Heart right ventricle (tissue), 16 donors: ENCODE results near the gene FAHD1. TPM values are rescaled to one million over a fixed set of nuclear protein-coding genes. Genes with fewer than 3 reads are reported as not detected.

Source experiments
- ATAC-seq, 8 donors: fragments of 200-7000 bp; cut with Tn5 transposase; one replicate each; pipeline ENCODE4 v1.9.1; 2020; ENCODE audit warnings: mild to moderate bottlenecking in 8 of 8, moderate library complexity in 8 of 8, moderate number of reproducible peaks in 1 of 8
- DNase-seq, 2 donors: peaks; one replicate each; pipeline ENCODE4 v3.0.0-alpha.2; 2020
- H3K27ac ChIP-seq, 10 donors: fragments of 200-600 bp; sonication (generic) in 2 of 10; one replicate each; pipeline versions ENCODE4 v1.5.0 to v1.8.0; 2020 to 2022; ENCODE audit warnings: mild to moderate bottlenecking in 3 of 10
- H3K27me3 ChIP-seq, 7 donors: fragments of 200-600 bp; one replicate each; pipeline ENCODE4 v1.8.0; 2021 to 2022; ENCODE audit warnings: mild to moderate bottlenecking in 2 of 7
- H3K36me3 ChIP-seq, 9 donors: fragments of 200-600 bp; sonication (generic) in 1 of 9; one replicate each; pipeline versions ENCODE4 v1.5.0 to v1.8.0; 2020 to 2022; ENCODE audit warnings: mild to moderate bottlenecking in 2 of 9
- H3K4me1 ChIP-seq, 9 donors: fragments of 200-600 bp; sonication (generic) in 1 of 9; one replicate each; pipeline versions ENCODE4 v1.5.0 to v1.8.0; 2020 to 2022; ENCODE audit warnings: mild to moderate bottlenecking in 4 of 9
- H3K4me3 ChIP-seq, 10 donors: fragments of 200-600 bp; sonication (generic) in 2 of 10; one replicate each; pipeline versions ENCODE4 v1.5.0 to v1.8.0; 2020 to 2022; ENCODE audit warnings: mild to moderate bottlenecking in 7 of 10, moderate library complexity in 2 of 10
- H3K9me3 ChIP-seq, 11 donors: fragments of 200-600 bp in 10 of 11; sonication (generic) in 2 of 11; one replicate each; pipeline versions ENCODE4 v1.5.0 to v1.8.0; 2013 to 2022; ENCODE audit warnings: mild to moderate bottlenecking in 2 of 11, control low read depth in 1 of 11, moderate library complexity in 1 of 11
- CTCF ChIP-seq, 9 donors: fragments of 200-600 bp; sonication (generic) in 2 of 9; IDR thresholded peaks; one replicate each; pipeline versions ENCODE4 v1.5.0 to v1.8.0; 2021 to 2022; ENCODE audit warnings: antibody characterized with exemption in 9 of 9, mild to moderate bottlenecking in 5 of 9, moderate library complexity in 1 of 9
- WGBS, 2 donors: extraction: QIAGEN DNeasy Blood & Tissue Kit; methylation state at CpG; one replicate each; pipeline ENCODE4 v1.1.7; 2013; ENCODE audit warnings: inconsistent platforms in 1 of 2; 5-methylcytosine and 5-hydroxymethylcytosine counted together
- intact Hi-C, 10 donors: fragments of 100-400 bp; cut with DNase I; formaldehyde crosslinking; loops; one replicate each; pipeline versions ENCODE4 v1.11.1 to v1.14.2; 2022
- polyA plus RNA-seq, 2 donors: library from polyadenylated mRNA; stranded (reverse); fragments of 200-250 nt; gene quantifications; one replicate each; pipeline ENCODE4 v1.2.3, GENCODE V29; 2013
- total RNA-seq, 10 donors: library from RNA; stranded (reverse); fragmentation: NEBNext Ultra II Directional in 3 of 10; extraction: Animal tissue kit (Norgen Biotek cat#: 25700) in 3 of 10; gene quantifications; one replicate each; pipeline versions ENCODE4 v1.2.1 to v1.2.4, GENCODE V29; 2021 to 2023
- donor health status: Arrhythmogenic right ventricular cardiomyopathy.
- donor health status: ischemic (EF 13 %, LVEDD 7.1; RV severe dilation, severe dysfunction).
- donor health status: healthy with polysubstance abuse.
- donor health status: DM: no; HTN: yes; CAD: no.
- donor health status: DM: no; HTN: no; CAD: no.
- donor health status: ischemic (EF 25% LVEDD 6.9; RV normal size, moderate dysfunction).
- donor health status: ischemic (EF 25% LVEDD 5.7; RV mildly dilated, moderate dysfunction).
- donor health status: healthy.
- donor health status: DM: yes; HTN: yes; CAD: no.
- donor health status: Ischemic cardiomyopathy.
- donor health status: ischemic (EF 35%, LVEDD 5.7; RV mildly dilated, moderate dysfunction).
- donor health status: nonischemic (EF 11% LVEDD 7.7; RV severe dilation, severe dysfunction).
- donor health status: DM: yes; HTN: yes; CAD: no.
- donor health status: PGD.
- donor health status: ischemic (EF 29% LVEDD 5.4; RV normal size, mild dysfunction).
- donor health status: nonischemic (EF 23%, LVEDD 6.1; RV moderate dilation, normal function).

The FAHD1 gene
- total and polyA plus RNA-seq, 12 donors = 16.2 to 47.6 (median 31.5) TPM

- Histone ChIP-seq H3K4me1 (peaks cover 0 to 1% (median 0%) of the 10 kb centered on the region in 9 donors), H3K27ac (no peak overlapping the region), H3K4me3 (no peak overlapping the region), H3K36me3 (peaks cover 0 to 92% (median 33%) of the 10 kb centered on the region in 9 donors), H3K9me3 (no peaks in the 10 kb centered on the region), H3K27me3 (no peaks in the 10 kb centered on the region)
- no peak for TF ChIP-seq CTCF (IDR thresholded peaks at IDR 0.05)
- WGBS, 2 donors = 95 to 96% methylated on average over 27 of the region's 27 CpGs
- intact Hi-C loops = no loop called here
- no peak for DNase-seq
- peak in 1 of 8 donors; percentile 5 for ATAC-seq
Measured at GRCh38 chr16:1818204-1818872, 8.7 kb upstream of the FAHD1 start.

- H3K4me3 ChIP-seq = no peak overlapping the region
- H3K9me3 ChIP-seq = no peaks in the 10 kb centered on the region
- no peak for DNase-seq
- 95% methylated on average over 35 of the region's 35 CpGs for WGBS, 2 donors
- H3K27ac ChIP-seq = no peak overlapping the region
- TF ChIP-seq CTCF (IDR thresholded peaks at IDR 0.05) = no peak
- H3K36me3 ChIP-seq = peaks cover 0 to 86% (median 33%) of the 10 kb centered on the region in 9 donors
- no peaks in the 10 kb centered on the region for H3K27me3 ChIP-seq
- no peak for ATAC-seq
- H3K4me1 ChIP-seq = peaks cover 0 to 8% (median 3%) of the 10 kb centered on the region in 9 donors
- intact Hi-C loops = no loop called here
Measured at GRCh38 chr16:1818873-1819525, 8.0 kb upstream of the FAHD1 start.

GRCh38 chr16:1819611-1820010 lies 7.4 kb upstream of the FAHD1 start:
- DNase-seq (no peak), ATAC-seq (no peak)
- TF ChIP-seq CTCF (IDR thresholded peaks at IDR 0.05) = no peak
- no peak overlapping the region for H3K27ac ChIP-seq
- WGBS, 2 donors = 94 to 95% methylated on average over 15 of the region's 15 CpGs
- intact Hi-C loops = no loop called here
- no peak overlapping the region for H3K4me3 ChIP-seq
- peaks cover 0 to 80% (median 33%) of the 10 kb centered on the region in 9 donors for H3K36me3 ChIP-seq
- peaks cover 0 to 14% (median 7%) of the 10 kb centered on the region in 9 donors for H3K4me1 ChIP-seq
- H3K27me3 ChIP-seq = no peaks in the 10 kb centered on the region
- no peaks in the 10 kb centered on the region for H3K9me3 ChIP-seq

- TF ChIP-seq CTCF (IDR thresholded peaks at IDR 0.05) = no peak
- H3K27ac ChIP-seq = no peak overlapping the region
- 90 to 92% methylated on average over 25 of the region's 25 CpGs for WGBS, 2 donors
- H3K27me3 ChIP-seq = no peaks in the 10 kb centered on the region
- H3K4me3 ChIP-seq = no peak overlapping the region
- DNase-seq (no peak), ATAC-seq (no peak)
- no peaks in the 10 kb centered on the region for H3K9me3 ChIP-seq
- peaks cover 1 to 20% (median 14%) of the 10 kb centered on the region in 9 donors for H3K4me1 ChIP-seq
- peaks cover 0 to 75% (median 33%) of the 10 kb centered on the region in 9 donors for H3K36me3 ChIP-seq
- intact Hi-C loops = no loop called here
Measured at GRCh38 chr16:1820096-1820945, 6.7 kb upstream of the FAHD1 start.
